Measurements from ENCODE around the gene SNTG2. TPM values are rescaled to one million over a fixed set of nuclear protein-coding genes. Genes with fewer than 3 reads are reported as not detected.

Gene SNTG2
- total and polyA plus RNA-seq, 4 donors: not detected

- DNase-seq (ENCODE audit: low spot score): no peak
- Histone ChIP-seq H3K4me1 (ENCODE audit: control insufficient read depth in 4 of 4, insufficient read depth in 4 of 4, low read length in 3 of 4) (no peaks in the 10 kb centered on the region), H3K36me3 (ENCODE audit: control insufficient read depth in 4 of 4, insufficient read depth in 3 of 4, low read depth in 1 of 4, low read length in 3 of 4) (no peaks in the 10 kb centered on the region), H3K27me3 (ENCODE audit: control insufficient read depth in 4 of 4, insufficient read depth in 4 of 4, low read length in 3 of 4) (no peaks in the 10 kb centered on the region), H3K9ac (ENCODE audit: low read depth in 1 of 2, low read length in 2 of 2) (no peak overlapping the region), H3K4me3 (ENCODE audit: low read depth in 1 of 3, low read length in 3 of 3) (no peak overlapping the region), H3K27ac (ENCODE audit: low read depth in 1 of 2, low read length in 2 of 2) (no peak overlapping the region), H3K9me3 (ENCODE audit: control insufficient read depth in 4 of 4, low read length in 3 of 4) (no peaks in the 10 kb centered on the region)
- no peak for TF ChIP-seq FOXA2 (IDR thresholded peaks at IDR 0.05)
- TF ChIP-seq TAF1 (conservative IDR thresholded peaks at IDR 0.05): no peak
- no peak for TF ChIP-seq RAD21 (IDR thresholded peaks at IDR 0.05)
- no peak for TF ChIP-seq SP1 (IDR thresholded peaks at IDR 0.05)
- TF ChIP-seq EGR1 (IDR thresholded peaks at IDR 0.05; ENCODE audit: low read depth in 2 of 2): no peak
- no peak for TF ChIP-seq ZBTB33 (IDR thresholded peaks at IDR 0.05)
- no peak for TF ChIP-seq CTCF (IDR thresholded peaks at IDR 0.05; ENCODE audit: low read depth, low read length, missing input control)
- TF ChIP-seq YY1 (IDR thresholded peaks at IDR 0.05): no peak
- no peak for TF ChIP-seq MAX (IDR thresholded peaks at IDR 0.05)
- no peak for TF ChIP-seq HNF4A (conservative IDR thresholded peaks at IDR 0.05)
- TF ChIP-seq RXRA (IDR thresholded peaks at IDR 0.05): no peak
- TF ChIP-seq HNF4G (IDR thresholded peaks at IDR 0.05): no peak
- no peak for TF ChIP-seq JUND (IDR thresholded peaks at IDR 0.05)
- TF ChIP-seq REST (IDR thresholded peaks at IDR 0.05): no peak
- TF ChIP-seq GABPA (IDR thresholded peaks at IDR 0.05 in 1 of 2, conservative IDR thresholded peaks at IDR 0.05 in 1 of 2): no peak
- no peak for TF ChIP-seq FOXA1 (IDR thresholded peaks at IDR 0.05)
- WGBS: 86% methylated on average over 8 of the region's 8 CpGs
Measured at GRCh38 chr2:1162246-1162645, 211.6 kb downstream of the SNTG2 start.
